ENCODE results near the gene CAB39L.

The CAB39L gene

GRCh38 chr13:49399801-49400472, 43.9 kb downstream of the CAB39L start:
- DNase-seq = no peak
- ATAC-seq = no peak

GRCh38 chr13:49395878-49396380, 47.9 kb downstream of the CAB39L start:
- ATAC-seq = no peak
- DNase-seq = no peak

GRCh38 chr13:49395451-49395865, 48.4 kb downstream of the CAB39L start:
- DNase-seq (no peak), ATAC-seq (no peak)

GRCh38 chr13:49388091-49388635, 55.7 kb downstream of the CAB39L start:
- DNase-seq (no peak), ATAC-seq (no peak)

- DNase-seq (no peak), ATAC-seq (no peak)
These were observed 57.2 kb downstream of the CAB39L start for GRCh38 chr13:49386664-49387063.

GRCh38 chr13:49376121-49376520, 67.7 kb downstream of the CAB39L start:
- ATAC-seq = no peak
- no peak for DNase-seq

GRCh38 chr13:49374585-49375290, 69.1 kb downstream of the CAB39L start:
- ATAC-seq (no peak), DNase-seq (no peak)

- DNase-seq = no peak
- ATAC-seq = no peak
These were observed 70.1 kb downstream of the CAB39L start for GRCh38 chr13:49373716-49374115.

GRCh38 chr13:49371943-49372613, 71.8 kb downstream of the CAB39L start:
- ATAC-seq (no peak), DNase-seq (no peak)

GRCh38 chr13:49370371-49370770, 73.5 kb downstream of the CAB39L start:
- ATAC-seq (no peak), DNase-seq (no peak)

- no peak for DNase-seq
- ATAC-seq = no peak
These were observed 74.0 kb downstream of the CAB39L start for GRCh38 chr13:49369866-49370265.

GRCh38 chr13:49368688-49369087, 75.2 kb downstream of the CAB39L start:
- ATAC-seq (no peak), DNase-seq (no peak)

GRCh38 chr13:49367640-49368422, 76.0 kb downstream of the CAB39L start:
- ATAC-seq (no peak), DNase-seq (no peak)

- ATAC-seq = no peak
- no peak for DNase-seq
These were observed 77.0 kb downstream of the CAB39L start for GRCh38 chr13:49366841-49367240.

GRCh38 chr13:49357694-49358093, 86.2 kb downstream of the CAB39L start:
- ATAC-seq (no peak), DNase-seq (no peak)

GRCh38 chr13:49356223-49356622, 87.6 kb downstream of the CAB39L start:
- ATAC-seq (no peak), DNase-seq (no peak)

- no peak for DNase-seq
These were observed 89.1 kb downstream of the CAB39L start for GRCh38 chr13:49354719-49355118.

GRCh38 chr13:49353908-49354307, 90.0 kb downstream of the CAB39L start:
- DNase-seq = no peak
- no peak for ATAC-seq

More at GRCh38 chr13:49354719-49355118, 89.1 kb downstream of the CAB39L start:
- no peak for ATAC-seq

GRCh38 chr13:49351871-49352270, 92.0 kb downstream of the CAB39L start:
- DNase-seq (no peak), ATAC-seq (peak; percentile 9)

GRCh38 chr13:49348751-49349150, 95.1 kb downstream of the CAB39L start:
- ATAC-seq (no peak), DNase-seq (no peak)

- DNase-seq (no peak), ATAC-seq (no peak)
These were observed 96.0 kb downstream of the CAB39L start for GRCh38 chr13:49347650-49348385.
